ENCODE results near the gene FBXO34. TPM values are rescaled to one million over a fixed set of nuclear protein-coding genes. Genes with fewer than 3 reads are reported as not detected.

Gene FBXO34
- total RNA-seq, 4 donors from 2014 or later = 29.7 to 48.1 (median 37.3) TPM

- no peak overlapping the region for H3K4me3 ChIP-seq (ENCODE audit: low read depth, poor library complexity, severe bottlenecking)
- TF ChIP-seq POLR2A (IDR thresholded peaks at IDR 0.05) (no peak), CTCF (IDR thresholded peaks at IDR 0.05) (no peak)
- no peak for DNase-seq (ENCODE audit: low spot score in 2 of 2)
- intact Hi-C loops (cut with DNase I; ENCODE audit: low total_unique reads) = loop anchor here (10.0 kb wide), 1 partner anchor 152 kb away; no protein-coding TSS in a partner anchor
- WGBS, 2 donors = 43 to 44% methylated on average over 2 of the region's 2 CpGs
These were observed 1.7 kb downstream of the FBXO34 start for GRCh38 chr14:55272922-55273321.

GRCh38 chr14:55274146-55274545 is 2.9 kb downstream of the FBXO34 start:
- no peak for DNase-seq (ENCODE audit: low spot score in 2 of 2)
- TF ChIP-seq POLR2A (IDR thresholded peaks at IDR 0.05) (no peak), CTCF (IDR thresholded peaks at IDR 0.05) (no peak)
- intact Hi-C loops (cut with DNase I; ENCODE audit: low total_unique reads) = loop anchor here (10.0 kb wide), 1 partner anchor 151 kb away; no protein-coding TSS in a partner anchor
- 27 to 29% methylated on average over 3 of the region's 3 CpGs for WGBS, 2 donors
- no peak overlapping the region for H3K4me3 ChIP-seq (ENCODE audit: low read depth, poor library complexity, severe bottlenecking)

GRCh38 chr14:55274751-55275150 is 3.5 kb downstream of the FBXO34 start:
- no peak for DNase-seq (ENCODE audit: low spot score in 2 of 2)
- no peak for TF ChIP-seq POLR2A (IDR thresholded peaks at IDR 0.05)
- no peak for TF ChIP-seq CTCF (IDR thresholded peaks at IDR 0.05)
- no peak overlapping the region for H3K4me3 ChIP-seq (ENCODE audit: low read depth, poor library complexity, severe bottlenecking)
- intact Hi-C loops (cut with DNase I; ENCODE audit: low total_unique reads) = loop anchor here (10.0 kb wide), 1 partner anchor 150 kb away; no protein-coding TSS in a partner anchor
- WGBS, 2 donors = 13 to 15% methylated on average over 1 of the region's 1 CpG

GRCh38 chr14:55276736-55277135 is 5.5 kb downstream of the FBXO34 start:
- no peak overlapping the region for H3K4me3 ChIP-seq (ENCODE audit: low read depth, poor library complexity, severe bottlenecking)
- intact Hi-C loops (cut with DNase I; ENCODE audit: low total_unique reads) = loop anchor here (10.0 kb wide), 1 partner anchor 148 kb away; no protein-coding TSS in a partner anchor
- TF ChIP-seq POLR2A (IDR thresholded peaks at IDR 0.05) = no peak
- TF ChIP-seq CTCF (IDR thresholded peaks at IDR 0.05) = no peak
- 93 to 95% methylated on average over 3 of the region's 3 CpGs for whole genome bisulfite sequencing, 2 donors
- no peak for DNase-seq (ENCODE audit: low spot score in 2 of 2)

GRCh38 chr14:55277972-55278740 is 6.9 kb downstream of the FBXO34 start:
- DNase-seq (ENCODE audit: low spot score in 2 of 2) = no peak
- WGBS, 2 donors = 77 to 78% methylated on average over 6 of the region's 6 CpGs
- intact Hi-C loops (cut with DNase I; ENCODE audit: low total_unique reads) = loop anchor here (10.0 kb wide), 1 partner anchor 147 kb away; no protein-coding TSS in a partner anchor
- H3K4me3 ChIP-seq (ENCODE audit: low read depth, poor library complexity, severe bottlenecking) = no peak overlapping the region
- TF ChIP-seq CTCF (IDR thresholded peaks at IDR 0.05) (no peak), POLR2A (IDR thresholded peaks at IDR 0.05) (no peak)
